Activated T-helper 1 cell treated with anti-CD3 and anti-CD28 coated beads, Interleukin-2, amount 50 U/mL, for 16 hours (primary cell): ENCODE data around the gene U2SURP.

ENCODE experiments used
- DNase-seq, 2 donors: peaks; one replicate each; pipeline ENCODE4 v3.0.0-alpha.2; 2020; ENCODE audit warnings: low read depth in 1 of 2, low spot score in 1 of 2

Gene U2SURP

GRCh38 chr3:143099690-143100089 is 98.3 kb downstream of the U2SURP start:
- no peak for DNase-seq

- DNase-seq = no peak
Measured at GRCh38 chr3:143100451-143100850, 99.1 kb downstream of the U2SURP start.

- no peak for DNase-seq
Measured at GRCh38 chr3:143101792-143102381, 100.5 kb downstream of the U2SURP start.

- no peak for DNase-seq
Measured at GRCh38 chr3:143103652-143104051, 102.3 kb downstream of the U2SURP start.

- no peak for DNase-seq
Measured at GRCh38 chr3:143105170-143105569, 103.8 kb downstream of the U2SURP start.

GRCh38 chr3:143109861-143110260 is 108.5 kb downstream of the U2SURP start:
- DNase-seq = no peak
